ENCODE results near the gene CCDC60. TPM values are rescaled to one million over a fixed set of nuclear protein-coding genes. Genes with fewer than 3 reads are reported as not detected.

Gene CCDC60
- total RNA-seq, 1 experiment from 2014 or later: not detected

DNA sequence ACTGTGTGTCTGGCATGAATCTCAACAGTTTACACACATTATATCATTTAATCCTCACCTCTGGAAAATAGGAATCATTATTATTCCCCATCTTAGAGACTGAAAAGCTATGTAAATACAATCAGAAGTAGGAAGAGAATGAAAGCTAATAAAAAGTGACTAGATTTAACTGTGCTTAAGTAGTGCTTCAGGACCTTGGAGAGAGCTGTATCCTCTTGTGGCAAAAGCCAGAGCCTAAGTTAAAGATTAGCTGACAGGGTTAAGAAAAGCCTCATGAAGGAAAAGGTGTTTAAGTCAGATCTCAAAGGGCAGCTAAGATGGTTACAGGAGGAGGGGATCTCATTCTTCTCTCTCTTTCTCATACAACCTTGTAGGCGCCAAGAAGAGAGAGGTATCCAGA, 193.7 kb downstream of the CCDC60 start:
- POLR2A ChIA-PET (ENCODE audit: low non-redundant PET): no interaction called here
- no peak for TF ChIP-seq EZH2 (IDR thresholded peaks at IDR 0.05; ENCODE audit: borderline replicate concordance, low read depth, low read length, poor library complexity, severe bottlenecking)
- TF ChIP-seq, protein P1, sequence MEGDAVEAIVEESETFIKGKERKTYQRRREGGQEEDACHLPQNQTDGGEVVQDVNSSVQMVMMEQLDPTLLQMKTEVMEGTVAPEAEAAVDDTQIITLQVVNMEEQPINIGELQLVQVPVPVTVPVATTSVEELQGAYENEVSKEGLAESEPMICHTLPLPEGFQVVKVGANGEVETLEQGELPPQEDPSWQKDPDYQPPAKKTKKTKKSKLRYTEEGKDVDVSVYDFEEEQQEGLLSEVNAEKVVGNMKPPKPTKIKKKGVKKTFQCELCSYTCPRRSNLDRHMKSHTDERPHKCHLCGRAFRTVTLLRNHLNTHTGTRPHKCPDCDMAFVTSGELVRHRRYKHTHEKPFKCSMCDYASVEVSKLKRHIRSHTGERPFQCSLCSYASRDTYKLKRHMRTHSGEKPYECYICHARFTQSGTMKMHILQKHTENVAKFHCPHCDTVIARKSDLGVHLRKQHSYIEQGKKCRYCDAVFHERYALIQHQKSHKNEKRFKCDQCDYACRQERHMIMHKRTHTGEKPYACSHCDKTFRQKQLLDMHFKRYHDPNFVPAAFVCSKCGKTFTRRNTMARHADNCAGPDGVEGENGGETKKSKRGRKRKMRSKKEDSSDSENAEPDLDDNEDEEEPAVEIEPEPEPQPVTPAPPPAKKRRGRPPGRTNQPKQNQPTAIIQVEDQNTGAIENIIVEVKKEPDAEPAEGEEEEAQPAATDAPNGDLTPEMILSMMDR (conservative IDR thresholded peaks at IDR 0.05; ENCODE audit: low read depth, low read length): no peak
- no peaks in the 10 kb centered on the region for H3K4me1 ChIP-seq (ENCODE audit: insufficient read depth, low read length, poor library complexity, severe bottlenecking)
- peak; percentile 38 for DNase-seq (ENCODE audit: low spot score)
- H3K9me3 ChIP-seq (ENCODE audit: low read depth, low read length, poor library complexity, severe bottlenecking): no peaks in the 10 kb centered on the region
- no peak overlapping the region for H3K27ac ChIP-seq (ENCODE audit: low read depth, low read length, poor library complexity, severe bottlenecking)
- H3K36me3 ChIP-seq (ENCODE audit: insufficient read depth, low read length, poor library complexity, severe bottlenecking): no peaks in the 10 kb centered on the region
- BruUV-seq (replicated peaks): no TSS peak
- no peaks in the 10 kb centered on the region for H3K27me3 ChIP-seq (replicated peaks; ENCODE audit: insufficient read depth, low read depth, low read length, poor library complexity)
- no peak overlapping the region for H3K4me3 ChIP-seq (ENCODE audit: low read depth, low read length, poor library complexity, severe bottlenecking)
- CTCF ChIA-PET: no interaction called here
- intact Hi-C loops (cut with micrococcal nuclease; ENCODE audit: unreplicated experiment): no loop called here

DNA sequence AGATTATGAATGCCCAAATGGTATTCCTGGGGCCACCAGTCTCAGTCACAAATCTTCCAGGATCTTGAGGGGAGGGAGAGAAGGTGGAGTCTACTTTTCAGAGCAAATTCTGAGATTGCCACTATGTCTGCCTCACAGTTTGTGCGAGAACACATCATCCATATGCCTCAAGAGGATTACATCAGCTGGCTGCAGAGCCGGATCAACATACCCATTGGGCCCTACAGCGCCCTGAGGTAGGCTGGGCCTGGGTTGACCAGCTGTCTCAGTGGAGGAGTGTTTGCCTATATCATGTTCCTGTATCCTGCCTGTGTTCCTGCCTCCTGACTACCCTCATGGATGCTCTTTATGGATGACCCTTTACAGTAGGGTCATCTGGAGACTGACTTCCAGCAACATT, 205.9 kb downstream of the CCDC60 start:
- CTCF ChIA-PET: no interaction called here
- POLR2A ChIA-PET (ENCODE audit: low non-redundant PET): no interaction called here
- no peaks in the 10 kb centered on the region for H3K36me3 ChIP-seq (ENCODE audit: insufficient read depth, low read length, poor library complexity, severe bottlenecking)
- no peak overlapping the region for H3K4me3 ChIP-seq (ENCODE audit: low read depth, low read length, poor library complexity, severe bottlenecking)
- no peaks in the 10 kb centered on the region for H3K9me3 ChIP-seq (ENCODE audit: low read depth, low read length, poor library complexity, severe bottlenecking)
- no peak for TF ChIP-seq EZH2 (IDR thresholded peaks at IDR 0.05; ENCODE audit: borderline replicate concordance, low read depth, low read length, poor library complexity, severe bottlenecking)
- TF ChIP-seq, protein P1 (conservative IDR thresholded peaks at IDR 0.05; ENCODE audit: low read depth, low read length): no peak
- intact Hi-C loops (cut with micrococcal nuclease; ENCODE audit: unreplicated experiment): loop anchor here (10.0 kb wide), 2 partner anchors 426 to 826 kb away; no protein-coding TSS in a partner anchor
- no peaks in the 10 kb centered on the region for H3K27me3 ChIP-seq (replicated peaks; ENCODE audit: insufficient read depth, low read depth, low read length, poor library complexity)
- DNase-seq (ENCODE audit: low spot score): no peak
- no peak overlapping the region for H3K27ac ChIP-seq (ENCODE audit: low read depth, low read length, poor library complexity, severe bottlenecking)
- no peaks in the 10 kb centered on the region for H3K4me1 ChIP-seq (ENCODE audit: insufficient read depth, low read length, poor library complexity, severe bottlenecking)
- BruUV-seq (replicated peaks): no TSS peak

DNA sequence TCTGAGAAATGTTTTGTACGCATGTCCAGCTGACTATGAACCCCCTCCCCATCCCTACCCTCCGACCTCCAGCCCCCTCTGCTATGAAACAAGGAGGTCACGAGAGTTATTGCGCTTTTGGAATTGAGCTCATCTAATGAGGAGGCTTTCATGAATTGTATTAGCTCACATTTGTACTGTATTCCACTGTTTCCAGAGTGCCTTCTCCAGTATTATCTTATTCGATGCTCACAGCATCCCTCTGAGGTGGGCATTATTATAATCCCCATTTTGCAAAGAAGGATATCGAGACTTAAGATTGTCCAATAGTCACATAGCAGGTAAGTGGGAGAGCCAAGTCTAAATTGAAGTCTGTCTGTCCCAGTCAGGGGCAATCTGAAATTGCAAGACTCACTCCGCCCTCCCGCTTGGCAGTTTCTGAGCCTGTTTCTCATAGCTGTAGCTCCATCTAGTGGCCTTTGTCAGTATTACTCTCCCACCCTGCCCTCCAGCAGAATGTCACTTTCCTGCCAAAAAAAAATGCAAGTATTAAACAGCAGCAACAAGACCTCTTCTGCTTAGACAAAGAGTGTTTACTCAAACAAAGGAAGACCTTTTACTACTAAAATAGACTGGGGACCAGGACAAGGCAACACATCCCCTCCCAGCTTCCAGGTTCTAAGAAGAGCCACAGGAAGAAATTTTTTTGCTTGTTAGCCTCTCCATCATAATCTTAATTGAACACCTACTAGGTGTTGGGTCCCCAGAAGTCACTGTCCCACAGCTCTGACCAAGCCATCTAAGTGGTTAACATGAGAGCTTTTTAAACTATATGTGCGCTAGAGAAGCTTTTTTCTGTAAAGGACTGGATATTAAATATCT, 210.5 kb downstream of the CCDC60 start:
- TF ChIP-seq, protein P1 (conservative IDR thresholded peaks at IDR 0.05; ENCODE audit: low read depth, low read length): peak; percentile 89
- no peak for TF ChIP-seq EZH2 (IDR thresholded peaks at IDR 0.05; ENCODE audit: borderline replicate concordance, low read depth, low read length, poor library complexity, severe bottlenecking)
- Histone ChIP-seq H3K9me3 (ENCODE audit: low read depth, low read length, poor library complexity, severe bottlenecking) (no peaks in the 10 kb centered on the region), H3K27me3 (replicated peaks; ENCODE audit: insufficient read depth, low read depth, low read length, poor library complexity) (no peaks in the 10 kb centered on the region), H3K4me1 (ENCODE audit: insufficient read depth, low read length, poor library complexity, severe bottlenecking) (no peaks in the 10 kb centered on the region), H3K4me3 (ENCODE audit: low read depth, low read length, poor library complexity, severe bottlenecking) (no peak overlapping the region), H3K27ac (ENCODE audit: low read depth, low read length, poor library complexity, severe bottlenecking) (no peak overlapping the region), H3K36me3 (ENCODE audit: insufficient read depth, low read length, poor library complexity, severe bottlenecking) (no peaks in the 10 kb centered on the region)
- intact Hi-C loops (cut with micrococcal nuclease; ENCODE audit: unreplicated experiment): loop anchor here (1.0 to 10.0 kb wide), 4 partner anchors 100 to 830 kb away; no protein-coding TSS in a partner anchor
- DNase-seq (ENCODE audit: low spot score): peak; percentile 82
- no TSS peak for BruUV-seq (replicated peaks)
- ChIA-PET CTCF (interaction anchor here (0.5 to 1.2 kb wide), 5 partner anchors 13 to 1477 kb away, joined by 3 to 12 read pairs (median 3); no protein-coding TSS in a partner anchor), POLR2A (ENCODE audit: low non-redundant PET) (no interaction called here)

Measured in A673 (cell line).